A673 (cell line): ENCODE data around the gene SNTA1. TPM values are rescaled to one million over a fixed set of nuclear protein-coding genes. Genes with fewer than 3 reads are reported as not detected.
"Not testable (repeated sequence)": the region's sequence is repeated elsewhere in the genome, so short reads cannot be mapped to it uniquely, and the experiment has no call there.

Experiments used
- BruUV-seq: library from RNA; stranded (reverse); fragments of 400-500 nt; replicated peaks from 2 replicates; lab custom pipeline; 2021; lab: Mats Ljungman, UMichigan
- CTCF ChIA-PET: fragments of 300-600 bp; sonication (Branson Sonifier 250); formaldehyde crosslinking; loops from one replicate; lab custom pipeline; 2022; ENCODE audit warnings: antibody characterized with exemption; lab: Charles Lee
- POLR2A ChIA-PET: fragments of 300-600 bp; sonication (Branson Sonifier 250); formaldehyde crosslinking; loops from one replicate; lab custom pipeline; 2022; ENCODE audit warnings: antibody characterized with exemption; ENCODE audit not compliant: low non-redundant PET; lab: Charles Lee
- DNase-seq: peaks from one replicate; pipeline ENCODE4 v3.0.0-alpha.2; 2015; ENCODE audit warnings: low spot score
- H3K27ac ChIP-seq: fragments of 200-600 bp; sonication (generic); 2 replicates; pipeline ENCODE4 v1.5.1; 2016; ENCODE audit warnings: mixed run types, low read depth, mild to moderate bottlenecking, mixed read lengths, antibody characterized with exemption, low read length; ENCODE audit not compliant: poor library complexity, severe bottlenecking
- H3K27me3 ChIP-seq: fragments of 200-600 bp; sonication (generic); replicated peaks from 2 replicates; pipeline ENCODE4 v1.6.1; 2017; ENCODE audit warnings: mixed run types, low read depth, mild to moderate bottlenecking, mixed read lengths, antibody characterized with exemption, low read length; ENCODE audit not compliant: insufficient read depth, poor library complexity
- H3K36me3 ChIP-seq: fragments of 200-600 bp; sonication (generic); 2 replicates; pipeline ENCODE4 v1.6.1; 2016; ENCODE audit warnings: mixed run types, mild to moderate bottlenecking, mixed read lengths, antibody characterized with exemption, low read length; ENCODE audit not compliant: insufficient read depth, poor library complexity, severe bottlenecking
- H3K4me1 ChIP-seq: fragments of 200-600 bp; sonication (generic); 2 replicates; pipeline ENCODE4 v1.6.1; 2017; ENCODE audit warnings: mixed run types, mild to moderate bottlenecking, mixed read lengths, antibody characterized with exemption, low read length; ENCODE audit not compliant: insufficient read depth, poor library complexity, severe bottlenecking
- H3K4me3 ChIP-seq: fragments of 200-600 bp; sonication (generic); 2 replicates; pipeline ENCODE4 v1.5.1; 2016; ENCODE audit warnings: low read depth, mixed run types, mild to moderate bottlenecking, mixed read lengths, low read length; ENCODE audit not compliant: poor library complexity, severe bottlenecking
- H3K9me3 ChIP-seq: fragments of 200-600 bp; sonication (generic); 2 replicates; pipeline ENCODE4 v1.6.1; 2016; ENCODE audit warnings: mixed run types, low read depth, mild to moderate bottlenecking, mixed read lengths, antibody characterized with exemption, low read length; ENCODE audit not compliant: poor library complexity, severe bottlenecking
- EZH2 ChIP-seq: fragments of 200-600 bp; sonication (generic); IDR thresholded peaks from 2 replicates; pipeline ENCODE4 v1.6.1; 2017; ENCODE audit warnings: borderline replicate concordance, low read depth, mild to moderate bottlenecking, mixed read lengths, antibody characterized with exemption, low read length; ENCODE audit not compliant: poor library complexity, severe bottlenecking
- intact Hi-C: fragments of 100-400 bp; cut with micrococcal nuclease; formaldehyde crosslinking; loops from one replicate; pipeline ENCODE4 v1.10.0; 2022; ENCODE audit not compliant: unreplicated experiment
- total RNA-seq: library from RNA; stranded (reverse); gene quantifications from 2 replicates; pipeline ENCODE4 v1.2.3, GENCODE V29; 2021
- TF ChIP-seq, protein P1 (sequence below): fragments of 300-800, 200-600 bp; sonication (generic); conservative IDR thresholded peaks from 2 replicates; pipeline ENCODE4 v1.5.1; 2017; ENCODE audit warnings: low read depth, mild to moderate bottlenecking, antibody characterized with exemption, low read length, moderate library complexity, mixed read lengths

SNTA1 gene
- total RNA-seq, 1 experiment from 2014 or later = 4.4 TPM

DNA sequence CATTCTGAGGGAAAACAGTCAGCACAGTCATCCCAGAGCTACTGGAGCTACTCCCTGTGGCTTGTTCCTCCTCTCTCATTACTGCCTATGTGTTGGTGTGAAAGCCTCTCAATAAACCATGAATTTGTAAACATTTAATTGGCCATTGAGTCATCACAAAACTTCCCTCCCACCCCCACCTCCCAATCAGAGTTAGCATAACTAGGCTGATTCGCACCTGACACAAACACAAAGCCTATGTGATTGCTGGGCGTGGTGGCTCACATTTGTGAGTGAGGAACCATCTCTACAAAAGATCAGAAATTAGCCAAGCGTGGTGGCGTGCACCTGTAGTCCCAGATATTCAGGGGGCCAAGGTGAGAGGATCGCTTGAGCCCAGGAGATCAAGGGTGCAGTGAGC lies 17.1 kb upstream of the SNTA1 start:
- intact Hi-C loops = no loop called here
- ChIA-PET POLR2A (no interaction called here), CTCF (no interaction called here)
- DNase-seq = no peak
- no TSS peak for BruUV-seq
- Histone ChIP-seq H3K4me1 (peaks cover 3% of the 10 kb centered on the region), H3K9me3 (no peaks in the 10 kb centered on the region), H3K27me3 (no peaks in the 10 kb centered on the region), H3K36me3 (no peaks in the 10 kb centered on the region), H3K4me3 (no peak overlapping the region), H3K27ac (no peak overlapping the region)
- TF ChIP-seq, protein P1, sequence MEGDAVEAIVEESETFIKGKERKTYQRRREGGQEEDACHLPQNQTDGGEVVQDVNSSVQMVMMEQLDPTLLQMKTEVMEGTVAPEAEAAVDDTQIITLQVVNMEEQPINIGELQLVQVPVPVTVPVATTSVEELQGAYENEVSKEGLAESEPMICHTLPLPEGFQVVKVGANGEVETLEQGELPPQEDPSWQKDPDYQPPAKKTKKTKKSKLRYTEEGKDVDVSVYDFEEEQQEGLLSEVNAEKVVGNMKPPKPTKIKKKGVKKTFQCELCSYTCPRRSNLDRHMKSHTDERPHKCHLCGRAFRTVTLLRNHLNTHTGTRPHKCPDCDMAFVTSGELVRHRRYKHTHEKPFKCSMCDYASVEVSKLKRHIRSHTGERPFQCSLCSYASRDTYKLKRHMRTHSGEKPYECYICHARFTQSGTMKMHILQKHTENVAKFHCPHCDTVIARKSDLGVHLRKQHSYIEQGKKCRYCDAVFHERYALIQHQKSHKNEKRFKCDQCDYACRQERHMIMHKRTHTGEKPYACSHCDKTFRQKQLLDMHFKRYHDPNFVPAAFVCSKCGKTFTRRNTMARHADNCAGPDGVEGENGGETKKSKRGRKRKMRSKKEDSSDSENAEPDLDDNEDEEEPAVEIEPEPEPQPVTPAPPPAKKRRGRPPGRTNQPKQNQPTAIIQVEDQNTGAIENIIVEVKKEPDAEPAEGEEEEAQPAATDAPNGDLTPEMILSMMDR = no peak
- no peak for TF ChIP-seq EZH2

DNA sequence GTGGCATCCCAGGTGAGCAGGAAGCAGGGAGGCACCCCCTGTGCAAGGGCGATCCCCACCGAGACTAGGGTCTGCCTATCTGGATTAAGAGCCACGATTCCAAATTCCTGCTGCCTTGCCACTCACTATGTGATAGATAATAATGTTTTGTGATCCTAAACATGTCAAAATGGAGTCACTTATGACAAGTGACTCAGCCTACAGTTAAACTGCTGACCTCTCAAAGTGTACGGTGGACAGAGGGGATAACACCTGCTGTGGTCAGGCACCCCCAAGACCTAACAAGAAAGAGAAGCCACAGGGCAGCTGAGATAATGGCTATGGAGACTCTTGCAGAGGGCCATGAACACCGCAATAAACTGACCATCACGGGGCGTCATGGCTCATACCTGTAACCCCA lies 16.0 kb upstream of the SNTA1 start:
- CTCF ChIA-PET = no interaction called here
- BruUV-seq = no TSS peak

DNA sequence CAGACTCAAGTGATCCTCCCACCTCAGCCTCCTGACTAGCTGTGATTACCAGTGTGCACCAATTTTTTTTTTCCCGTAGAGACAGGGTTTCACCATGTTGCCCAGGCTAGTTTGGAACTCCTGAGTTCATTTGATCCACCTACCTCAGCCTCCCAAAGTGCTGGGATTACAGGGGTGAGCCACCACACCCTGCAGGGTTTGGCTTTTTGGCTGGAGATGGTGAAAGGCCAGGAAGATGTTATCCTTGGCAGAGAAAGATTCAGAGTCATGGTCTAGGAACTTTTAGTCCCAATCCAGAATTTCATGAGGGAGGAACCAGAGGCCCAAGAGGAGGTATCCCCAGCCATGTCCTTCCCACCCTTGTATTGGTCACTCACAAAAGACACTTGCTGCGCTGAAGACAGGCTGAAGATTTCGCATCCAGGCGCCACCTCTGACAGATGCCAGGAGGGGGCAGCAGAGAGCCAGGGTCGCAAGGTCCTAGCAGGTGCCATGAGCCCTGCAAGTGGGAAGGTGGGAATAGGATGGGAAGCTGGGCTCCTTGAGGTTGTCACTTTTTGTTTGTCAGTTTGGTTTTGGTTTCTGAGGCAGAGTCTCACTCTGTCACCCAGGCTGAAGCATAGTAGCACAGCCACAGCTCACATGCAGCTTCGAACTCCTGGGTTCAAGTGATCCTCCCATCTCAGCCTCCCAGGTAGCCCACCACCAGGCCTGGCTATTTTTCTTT lies 13.5 kb upstream of the SNTA1 start:
- intact Hi-C loops = loop anchor here (2.0 kb wide), 1 partner anchor 196 kb away; no protein-coding TSS in a partner anchor
- H3K9me3 ChIP-seq, H3K27me3 ChIP-seq, H3K27ac ChIP-seq, H3K4me1 ChIP-seq, H3K4me3 ChIP-seq, H3K36me3 ChIP-seq, POLR2A ChIA-PET, BruUV-seq: not testable (repeated sequence)
- CTCF ChIA-PET = interaction anchor here (0.5 to 0.9 kb wide), 6 partner anchors 13 to 1398 kb away, joined by 4 to 8 read pairs (median 6); no protein-coding TSS in a partner anchor
- TF ChIP-seq, protein P1 = peak; percentile 94
- peak; percentile 78 for DNase-seq

More for the DNA sequence above, 16.0 kb upstream of the SNTA1 start:
- H3K27me3 ChIP-seq = no peaks in the 10 kb centered on the region
- TF ChIP-seq, protein P1 = no peak
- no peaks in the 10 kb centered on the region for H3K4me1 ChIP-seq
- H3K36me3 ChIP-seq = no peaks in the 10 kb centered on the region
- no peak for DNase-seq
- intact Hi-C loops = no loop called here
- H3K9me3 ChIP-seq = no peaks in the 10 kb centered on the region
- H3K27ac ChIP-seq = no peak overlapping the region
- H3K4me3 ChIP-seq = no peak overlapping the region
- POLR2A ChIA-PET = no interaction called here
